OCI-LY1 (cell line): ENCODE measurements around the gene ENDOG.

Source experiments
- EZH2 ChIP-seq: fragments of 200-600 bp; sonication (generic), shearing (Covaris generic); IDR thresholded peaks from 2 replicates; pipeline ENCODE4 v1.8.0; 2017; ENCODE audit warnings: borderline replicate concordance, mixed run types, mild to moderate bottlenecking, antibody characterized with exemption, low read length, moderate library complexity, mixed read lengths
- TF ChIP-seq, protein P1 (sequence below): fragments of 200-600 bp; sonication (generic), shearing (Covaris generic); IDR thresholded peaks from 2 replicates; pipeline ENCODE4 v1.5.1; 2017; ENCODE audit warnings: mild to moderate bottlenecking, antibody characterized with exemption, low read length, moderate library complexity, mixed read lengths

DNA sequence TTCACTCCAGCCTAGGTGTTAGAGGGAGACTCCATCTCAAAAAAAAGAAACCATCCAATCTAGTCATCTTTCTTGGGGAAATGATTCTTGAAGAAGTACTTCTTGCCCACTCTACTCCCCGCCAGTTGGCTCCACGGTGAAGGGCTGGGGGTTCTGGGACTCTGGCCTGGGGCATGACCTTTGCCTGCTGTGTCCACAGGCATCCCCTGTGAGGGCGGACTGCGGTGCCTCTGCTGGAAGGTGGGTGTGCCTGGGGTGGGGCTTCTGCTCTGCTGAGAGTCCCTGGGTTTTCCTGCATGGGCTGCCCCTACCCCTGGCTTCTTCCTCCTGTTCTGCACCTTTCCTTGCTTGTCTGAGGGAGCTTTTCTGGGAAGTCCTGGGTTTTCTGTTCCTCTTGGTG lies 27.8 kb upstream of the ENDOG start:
- TF ChIP-seq, protein P1, sequence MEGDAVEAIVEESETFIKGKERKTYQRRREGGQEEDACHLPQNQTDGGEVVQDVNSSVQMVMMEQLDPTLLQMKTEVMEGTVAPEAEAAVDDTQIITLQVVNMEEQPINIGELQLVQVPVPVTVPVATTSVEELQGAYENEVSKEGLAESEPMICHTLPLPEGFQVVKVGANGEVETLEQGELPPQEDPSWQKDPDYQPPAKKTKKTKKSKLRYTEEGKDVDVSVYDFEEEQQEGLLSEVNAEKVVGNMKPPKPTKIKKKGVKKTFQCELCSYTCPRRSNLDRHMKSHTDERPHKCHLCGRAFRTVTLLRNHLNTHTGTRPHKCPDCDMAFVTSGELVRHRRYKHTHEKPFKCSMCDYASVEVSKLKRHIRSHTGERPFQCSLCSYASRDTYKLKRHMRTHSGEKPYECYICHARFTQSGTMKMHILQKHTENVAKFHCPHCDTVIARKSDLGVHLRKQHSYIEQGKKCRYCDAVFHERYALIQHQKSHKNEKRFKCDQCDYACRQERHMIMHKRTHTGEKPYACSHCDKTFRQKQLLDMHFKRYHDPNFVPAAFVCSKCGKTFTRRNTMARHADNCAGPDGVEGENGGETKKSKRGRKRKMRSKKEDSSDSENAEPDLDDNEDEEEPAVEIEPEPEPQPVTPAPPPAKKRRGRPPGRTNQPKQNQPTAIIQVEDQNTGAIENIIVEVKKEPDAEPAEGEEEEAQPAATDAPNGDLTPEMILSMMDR = no peak
- no peak for TF ChIP-seq EZH2
